Measurements from ENCODE around the gene SYT1.
"Not testable (repeated sequence)": the region's sequence is repeated elsewhere in the genome, so short reads cannot be mapped to it uniquely, and the experiment has no call there.

SYT1 gene

DNA sequence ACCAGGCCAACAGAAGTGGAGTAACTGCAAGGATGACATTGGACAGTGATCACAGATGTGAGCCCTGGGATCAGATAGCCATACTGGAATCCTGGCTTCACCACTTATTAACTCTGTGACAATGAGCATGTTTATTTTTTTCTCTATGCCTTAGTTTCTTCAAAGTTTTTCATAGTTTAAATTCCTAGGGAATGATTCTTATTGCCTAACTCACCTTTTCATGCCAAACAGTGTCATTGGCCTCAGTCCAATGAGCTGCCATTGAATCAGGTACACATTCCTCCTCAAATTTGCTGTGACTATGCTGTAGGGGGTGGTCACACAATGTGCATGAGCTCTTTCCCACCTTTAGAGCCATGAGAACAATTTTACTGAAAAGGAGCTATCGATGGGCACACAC lies 342.3 kb downstream of the SYT1 start:
- Histone ChIP-seq H3K27ac (no peak overlapping the region), H3K36me3 (no peaks in the 10 kb centered on the region)

DNA sequence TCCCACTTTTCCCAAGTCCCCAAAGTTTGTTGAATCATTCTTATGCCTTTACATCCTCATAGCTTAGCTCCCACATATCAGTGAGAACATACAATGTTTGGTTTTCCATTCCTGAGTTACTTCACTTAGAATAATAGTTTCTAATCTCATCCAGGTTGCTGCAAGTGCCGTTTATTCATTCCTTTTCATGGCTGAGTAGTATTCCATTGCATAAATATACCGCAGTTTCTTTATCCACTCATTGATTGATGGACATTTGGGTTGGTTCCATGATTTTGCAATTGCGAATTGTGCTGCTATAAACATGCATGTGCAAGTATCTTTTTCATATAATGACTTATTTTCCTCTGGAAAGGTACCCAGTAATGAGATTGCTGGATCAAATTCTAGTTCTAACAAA lies 345.8 kb downstream of the SYT1 start:
- not testable (repeated sequence) for H3K4me1 ChIP-seq (ENCODE audit: control insufficient read depth in 1 of 2, insufficient read depth in 1 of 2, low read depth in 1 of 2, low read length in 1 of 2); H3K36me3 ChIP-seq; H3K4me3 ChIP-seq (ENCODE audit: low read depth in 1 of 2, low read length in 1 of 2); H3K27me3 ChIP-seq; H3K9me3 ChIP-seq; H3K27ac ChIP-seq

More for the DNA sequence above, 342.3 kb downstream of the SYT1 start:
- Histone ChIP-seq H3K4me1 (ENCODE audit: control insufficient read depth in 1 of 2, insufficient read depth in 1 of 2, low read depth in 1 of 2, low read length in 1 of 2) (no peaks in the 10 kb centered on the region), H3K27me3 (no peaks in the 10 kb centered on the region), H3K9me3 (no peaks in the 10 kb centered on the region), H3K4me3 (ENCODE audit: low read depth in 1 of 2, low read length in 1 of 2) (no peak overlapping the region)
- TF ChIP-seq, protein P1, sequence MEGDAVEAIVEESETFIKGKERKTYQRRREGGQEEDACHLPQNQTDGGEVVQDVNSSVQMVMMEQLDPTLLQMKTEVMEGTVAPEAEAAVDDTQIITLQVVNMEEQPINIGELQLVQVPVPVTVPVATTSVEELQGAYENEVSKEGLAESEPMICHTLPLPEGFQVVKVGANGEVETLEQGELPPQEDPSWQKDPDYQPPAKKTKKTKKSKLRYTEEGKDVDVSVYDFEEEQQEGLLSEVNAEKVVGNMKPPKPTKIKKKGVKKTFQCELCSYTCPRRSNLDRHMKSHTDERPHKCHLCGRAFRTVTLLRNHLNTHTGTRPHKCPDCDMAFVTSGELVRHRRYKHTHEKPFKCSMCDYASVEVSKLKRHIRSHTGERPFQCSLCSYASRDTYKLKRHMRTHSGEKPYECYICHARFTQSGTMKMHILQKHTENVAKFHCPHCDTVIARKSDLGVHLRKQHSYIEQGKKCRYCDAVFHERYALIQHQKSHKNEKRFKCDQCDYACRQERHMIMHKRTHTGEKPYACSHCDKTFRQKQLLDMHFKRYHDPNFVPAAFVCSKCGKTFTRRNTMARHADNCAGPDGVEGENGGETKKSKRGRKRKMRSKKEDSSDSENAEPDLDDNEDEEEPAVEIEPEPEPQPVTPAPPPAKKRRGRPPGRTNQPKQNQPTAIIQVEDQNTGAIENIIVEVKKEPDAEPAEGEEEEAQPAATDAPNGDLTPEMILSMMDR (IDR thresholded peaks at IDR 0.05), result no peak

DNA sequence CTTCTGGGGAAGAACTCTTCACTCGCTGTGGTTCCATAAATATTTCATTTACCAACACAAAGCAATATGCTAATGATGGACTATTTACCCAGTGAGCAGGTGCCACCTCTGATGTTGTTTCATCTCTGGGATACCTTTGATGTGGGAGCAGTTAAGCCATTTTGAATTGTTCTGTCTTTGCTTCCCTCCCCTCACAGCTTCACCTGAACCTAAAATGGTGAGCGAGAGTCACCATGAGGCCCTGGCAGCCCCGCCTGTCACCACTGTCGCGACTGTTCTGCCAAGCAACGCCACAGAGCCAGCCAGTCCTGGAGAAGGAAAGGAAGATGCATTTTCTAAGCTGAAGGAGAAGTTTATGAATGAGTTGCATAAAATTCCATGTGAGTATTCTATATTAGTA lies 352.7 kb downstream of the SYT1 start:
- H3K4me1 ChIP-seq (ENCODE audit: control insufficient read depth in 1 of 2, insufficient read depth in 1 of 2, low read depth in 1 of 2, low read length in 1 of 2), result no peaks in the 10 kb centered on the region
- H3K9me3 ChIP-seq, result no peaks in the 10 kb centered on the region
- no peak overlapping the region for H3K4me3 ChIP-seq (ENCODE audit: low read depth in 1 of 2, low read length in 1 of 2)
- no peaks in the 10 kb centered on the region for H3K27me3 ChIP-seq
- TF ChIP-seq, protein P1 (IDR thresholded peaks at IDR 0.05), result no peak
- no peak overlapping the region for H3K27ac ChIP-seq
- H3K36me3 ChIP-seq, result no peaks in the 10 kb centered on the region

DNA sequence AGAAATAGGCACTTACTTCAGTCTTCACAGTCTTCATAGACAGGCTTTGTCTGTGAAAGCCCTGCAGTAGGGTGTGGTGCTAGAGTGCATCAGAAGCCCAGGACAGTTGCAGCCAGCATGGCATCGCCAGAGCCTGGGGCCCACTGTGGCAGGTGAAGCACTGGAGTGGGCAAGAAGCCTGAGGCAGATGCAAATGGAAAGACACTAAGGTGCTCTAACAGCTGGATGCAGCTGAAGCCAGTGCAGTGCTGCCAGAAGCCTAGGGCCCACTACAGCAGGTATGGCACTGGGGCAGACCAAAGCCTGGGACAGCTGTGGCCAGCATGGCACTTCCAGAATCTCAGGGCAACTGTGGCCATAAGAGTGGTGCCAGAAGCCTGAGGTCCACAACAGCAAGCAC lies 358.6 kb downstream of the SYT1 start:
- Histone ChIP-seq H3K4me1 (ENCODE audit: control insufficient read depth in 1 of 2, insufficient read depth in 1 of 2, low read depth in 1 of 2, low read length in 1 of 2) (no peaks in the 10 kb centered on the region), H3K27ac (no peak overlapping the region), H3K4me3 (ENCODE audit: low read depth in 1 of 2, low read length in 1 of 2) (no peak overlapping the region), H3K27me3 (no peaks in the 10 kb centered on the region), H3K36me3 (no peaks in the 10 kb centered on the region), H3K9me3 (no peaks in the 10 kb centered on the region)
- TF ChIP-seq, protein P1 (IDR thresholded peaks at IDR 0.05), result no peak

DNA sequence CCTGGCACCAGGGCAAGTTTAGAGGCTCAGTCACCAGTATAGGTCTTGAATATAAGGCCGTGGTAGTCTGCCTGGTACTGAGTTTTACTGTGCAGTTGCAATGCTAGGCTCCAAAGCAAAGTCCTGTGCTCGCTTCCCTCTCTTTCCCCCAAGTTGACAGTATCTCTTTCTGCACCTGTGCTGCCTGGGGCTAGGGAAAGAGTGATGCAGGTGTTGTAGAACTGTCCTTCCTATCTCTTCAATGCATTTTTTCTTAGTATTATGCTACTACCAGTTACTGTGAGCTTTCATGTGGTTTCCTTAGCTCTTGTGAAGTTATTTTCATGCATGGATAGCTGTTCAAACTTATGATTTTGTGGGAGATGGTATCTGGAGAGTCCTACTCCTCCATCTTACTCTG lies 359.2 kb downstream of the SYT1 start:
- no peaks in the 10 kb centered on the region for H3K4me1 ChIP-seq (ENCODE audit: control insufficient read depth in 1 of 2, insufficient read depth in 1 of 2, low read depth in 1 of 2, low read length in 1 of 2)
- H3K9me3 ChIP-seq, result no peaks in the 10 kb centered on the region
- no peak overlapping the region for H3K27ac ChIP-seq
- H3K4me3 ChIP-seq (ENCODE audit: low read depth in 1 of 2, low read length in 1 of 2), result no peak overlapping the region
- no peaks in the 10 kb centered on the region for H3K27me3 ChIP-seq
- TF ChIP-seq, protein P1 (IDR thresholded peaks at IDR 0.05), result no peak
- no peaks in the 10 kb centered on the region for H3K36me3 ChIP-seq

DNA sequence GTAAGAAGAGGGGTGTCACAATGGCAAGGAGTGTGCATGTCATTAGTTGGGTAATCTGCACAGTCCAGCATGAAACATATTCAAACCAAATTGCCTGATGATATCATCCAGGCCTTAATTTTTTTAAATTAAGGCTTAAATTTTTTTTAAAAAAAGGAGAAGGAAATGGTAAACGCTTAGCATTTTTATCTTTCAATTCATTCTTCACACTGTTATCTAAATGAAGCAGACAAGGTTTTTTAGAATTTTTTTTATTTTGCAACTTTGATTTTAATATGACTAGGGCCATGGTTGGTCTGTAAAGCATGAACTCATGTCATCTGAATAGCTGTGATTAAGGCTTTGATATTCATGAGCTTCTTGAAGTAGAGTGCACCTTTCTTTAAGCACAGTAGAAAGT lies 362.5 kb downstream of the SYT1 start:
- TF ChIP-seq, protein P1 (IDR thresholded peaks at IDR 0.05), result no peak

More for the DNA sequence above, 362.5 kb downstream of the SYT1 start:
- Histone ChIP-seq H3K27ac (no peak overlapping the region), H3K4me3 (ENCODE audit: low read depth in 1 of 2, low read length in 1 of 2) (no peak overlapping the region), H3K27me3 (no peaks in the 10 kb centered on the region), H3K36me3 (no peaks in the 10 kb centered on the region), H3K9me3 (no peaks in the 10 kb centered on the region), H3K4me1 (ENCODE audit: control insufficient read depth in 1 of 2, insufficient read depth in 1 of 2, low read depth in 1 of 2, low read length in 1 of 2) (no peaks in the 10 kb centered on the region)
